ENCODE measurements around the gene DISC1. TPM values are rescaled to one million over a fixed set of nuclear protein-coding genes. Genes with fewer than 3 reads are reported as not detected.

DISC1 gene
- total RNA-seq, result 11.7 and 13.8 TPM in 2 replicates

DNA sequence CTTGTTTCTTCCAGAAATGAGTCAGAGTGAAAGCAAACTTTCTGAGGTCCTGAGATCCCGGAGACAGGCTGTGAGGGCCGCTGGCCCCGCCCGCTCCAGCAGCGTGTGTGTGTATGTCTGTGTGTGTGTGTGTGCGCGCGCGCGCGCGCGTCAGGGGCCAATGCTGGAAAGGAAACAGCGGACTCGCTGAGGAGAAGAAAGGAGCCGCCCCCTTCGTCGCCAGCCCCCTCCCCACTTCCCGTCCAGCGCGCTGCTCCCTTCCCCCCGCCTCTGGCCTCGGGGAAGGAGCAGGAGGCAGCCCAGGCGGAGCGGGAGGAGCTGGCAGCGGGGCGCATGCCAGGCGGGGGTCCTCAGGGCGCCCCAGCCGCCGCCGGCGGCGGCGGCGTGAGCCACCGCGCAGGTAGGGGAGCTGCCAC, at the start of gene DISC1:
DISC1 (plus strand) TSS at position 256 of the 416 bp plus-strand sequence; CDS start at position 334, 78 bp downstream.

Small RNA genes within 50 kb of the gene (small RNA-seq; reads per million reads assigned to genes)
- gene RF02102 (not detected), gene RNU5A-5P (not detected)

Other genes with a start within 250 kb of the DISC1 start
- gene EGLN1, start 204.5 kb upstream of the DISC1 start, total RNA-seq, result 34.0 and 42.2 TPM in 2 replicates
- gene TSNAX, start 98.1 kb upstream of the DISC1 start, total RNA-seq, result 37.8 and 41.4 TPM in 2 replicates

Data from hair follicle dermal papilla cell (primary cell).